Heart left ventricle (tissue), 13 donors: ENCODE data around the gene PROK2.

Source experiments
- CTCF ChIP-seq, 12 donors: fragments of 200-600 bp; sonication (generic) in 4 of 12; IDR thresholded peaks; one replicate each; pipeline versions ENCODE4 v1.5.0 to v1.8.0; 2018 to 2022; ENCODE audit warnings: antibody characterized with exemption in 12 of 12, mild to moderate bottlenecking in 5 of 12
- POLR2A ChIP-seq, 2 donors: fragments of 450-650 bp; IDR thresholded peaks; one replicate each; pipeline ENCODE4 v1.6.1; 2017; ENCODE audit warnings: antibody characterized with exemption in 2 of 2, mild to moderate bottlenecking in 2 of 2, moderate library complexity in 2 of 2
- donor health status: ischemic (EF 13 %, LVEDD 7.1; RV severe dilation, severe dysfunction).
- donor health status: DM: no; HTN: yes; CAD: no.
- donor health status: DM: no; HTN: no; CAD: no.
- donor health status: ischemic (EF 25% LVEDD 6.9; RV normal size, moderate dysfunction).
- donor health status: ischemic (EF 25% LVEDD 5.7; RV mildly dilated, moderate dysfunction).
- donor health status: ischemic (EF 35%, LVEDD 5.7; RV mildly dilated, moderate dysfunction).
- donor health status: nonischemic (EF 11% LVEDD 7.7; RV severe dilation, severe dysfunction).
- donor health status: DM: yes; HTN: yes; CAD: no.
- donor health status: PGD.
- donor health status: ischemic (EF 29% LVEDD 5.4; RV normal size, mild dysfunction).
- donor health status: nonischemic (EF 23%, LVEDD 6.1; RV moderate dilation, normal function).

- TF ChIP-seq CTCF (IDR thresholded peaks at IDR 0.05) (no peak), POLR2A (IDR thresholded peaks at IDR 0.05) (no peak)
These were observed 46.7 kb upstream of the PROK2 start for GRCh38 chr3:71831599-71831998.
